RWPE2 (cell line): ENCODE data around the gene SLC26A8.

Experiments
- ATAC-seq: fragments of 200-7000 bp; cut with Tn5 transposase; 3 replicates; pipeline ENCODE4 v1.9.1; 2021; ENCODE audit warnings: low read depth
- DNase-seq: peaks from one replicate; pipeline ENCODE4 v3.0.0-alpha.2; 2020; ENCODE audit warnings: low spot score
- H3K27ac ChIP-seq: fragments of 450-650 bp; 2 replicates; pipeline ENCODE4 v1.5.1; 2017; ENCODE audit warnings: mild to moderate bottlenecking; ENCODE audit not compliant: poor library complexity, severe bottlenecking
- H3K27me3 ChIP-seq: fragments of 250-450 bp; sonication (Bioruptor Pico); 2 replicates; pipeline ENCODE4 v1.5.1; 2021; ENCODE audit warnings: mild to moderate bottlenecking, moderate library complexity; ENCODE audit not compliant: insufficient read depth, poor library complexity, severe bottlenecking
- H3K36me3 ChIP-seq: fragments of 250-450 bp; sonication (Bioruptor Pico); 2 replicates; pipeline ENCODE4 v1.5.1; 2020; ENCODE audit warnings: low read depth, mild to moderate bottlenecking, moderate library complexity
- H3K4me1 ChIP-seq: fragments of 250-450 bp; sonication (Bioruptor Pico); 2 replicates; pipeline ENCODE4 v1.5.1; 2021; ENCODE audit warnings: mild to moderate bottlenecking, moderate library complexity; ENCODE audit not compliant: insufficient read depth, poor library complexity, severe bottlenecking
- H3K4me3 ChIP-seq: fragments of 250-450 bp; sonication (Bioruptor Pico); 2 replicates; pipeline ENCODE4 v1.5.1; 2021; ENCODE audit warnings: mild to moderate bottlenecking, moderate library complexity; ENCODE audit not compliant: severe bottlenecking
- H3K9me3 ChIP-seq: fragments of 250-450 bp; sonication (Bioruptor Pico); 2 replicates; pipeline ENCODE4 v1.5.1; 2021; ENCODE audit warnings: mild to moderate bottlenecking, moderate library complexity; ENCODE audit not compliant: severe bottlenecking
- TF ChIP-seq, protein P1 (sequence below): fragments of 450-650 bp; IDR thresholded peaks from one replicate; pipeline ENCODE4 v1.5.1; 2017; ENCODE audit warnings: mild to moderate bottlenecking, moderate library complexity; ENCODE audit not compliant: poor library complexity, severe bottlenecking

The SLC26A8 gene

DNA sequence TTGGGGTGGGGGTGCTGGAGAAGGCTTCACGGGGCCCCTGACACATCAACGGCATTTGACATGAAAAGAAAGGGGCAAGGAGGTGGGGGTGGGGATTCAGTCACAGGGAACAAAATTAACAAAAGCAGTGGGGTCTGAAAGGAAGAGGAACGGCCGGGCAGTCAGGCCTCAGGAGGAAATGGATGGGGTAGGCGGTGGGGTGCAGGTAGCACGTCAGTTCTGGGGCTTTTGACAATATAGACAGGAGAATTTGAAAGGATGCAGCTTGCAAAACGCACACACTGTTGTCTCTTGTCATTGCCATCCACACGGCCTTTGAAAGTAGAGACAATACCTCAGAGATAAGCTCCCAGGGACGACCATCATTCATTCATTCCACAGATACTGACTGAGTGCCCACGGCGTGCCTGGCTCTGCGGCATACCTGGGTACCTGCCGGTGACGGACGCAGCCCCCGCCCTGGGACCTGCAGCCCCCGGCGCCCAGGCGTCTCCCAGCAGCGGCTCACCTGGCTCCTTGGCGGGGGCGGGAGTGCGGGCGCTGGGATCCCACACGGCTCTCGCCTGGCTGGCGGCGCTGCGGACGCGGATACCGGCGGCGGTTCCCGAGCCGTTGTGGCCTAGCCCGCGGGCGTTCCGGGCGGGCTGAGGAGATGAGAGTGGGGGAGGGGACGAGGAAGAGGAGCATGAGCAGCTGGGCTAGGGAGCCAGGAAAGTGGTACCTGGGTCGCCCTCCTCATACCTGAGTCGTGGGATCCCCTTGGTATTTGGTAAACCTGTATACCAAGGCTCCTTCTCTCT, at the start of gene SLC26A8:
Gene SLC26A8 (minus strand): TSS at position 646 of the 800 bp plus-strand sequence. CDS start 4,934 bp downstream, outside the sequence.
- no peaks in the 10 kb centered on the region for H3K27me3 ChIP-seq
- DNase-seq (no peak), ATAC-seq (no peak)
- H3K27ac ChIP-seq: no peak within 1 kb of the TSS
- H3K4me3 ChIP-seq: no peak within 1 kb of the TSS
- TF ChIP-seq, protein P1, sequence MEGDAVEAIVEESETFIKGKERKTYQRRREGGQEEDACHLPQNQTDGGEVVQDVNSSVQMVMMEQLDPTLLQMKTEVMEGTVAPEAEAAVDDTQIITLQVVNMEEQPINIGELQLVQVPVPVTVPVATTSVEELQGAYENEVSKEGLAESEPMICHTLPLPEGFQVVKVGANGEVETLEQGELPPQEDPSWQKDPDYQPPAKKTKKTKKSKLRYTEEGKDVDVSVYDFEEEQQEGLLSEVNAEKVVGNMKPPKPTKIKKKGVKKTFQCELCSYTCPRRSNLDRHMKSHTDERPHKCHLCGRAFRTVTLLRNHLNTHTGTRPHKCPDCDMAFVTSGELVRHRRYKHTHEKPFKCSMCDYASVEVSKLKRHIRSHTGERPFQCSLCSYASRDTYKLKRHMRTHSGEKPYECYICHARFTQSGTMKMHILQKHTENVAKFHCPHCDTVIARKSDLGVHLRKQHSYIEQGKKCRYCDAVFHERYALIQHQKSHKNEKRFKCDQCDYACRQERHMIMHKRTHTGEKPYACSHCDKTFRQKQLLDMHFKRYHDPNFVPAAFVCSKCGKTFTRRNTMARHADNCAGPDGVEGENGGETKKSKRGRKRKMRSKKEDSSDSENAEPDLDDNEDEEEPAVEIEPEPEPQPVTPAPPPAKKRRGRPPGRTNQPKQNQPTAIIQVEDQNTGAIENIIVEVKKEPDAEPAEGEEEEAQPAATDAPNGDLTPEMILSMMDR: no peak
- peaks cover 5% of the 10 kb centered on the region for H3K4me1 ChIP-seq
- no peaks in the 10 kb centered on the region for H3K36me3 ChIP-seq
- H3K9me3 ChIP-seq: no peaks in the 10 kb centered on the region

DNA sequence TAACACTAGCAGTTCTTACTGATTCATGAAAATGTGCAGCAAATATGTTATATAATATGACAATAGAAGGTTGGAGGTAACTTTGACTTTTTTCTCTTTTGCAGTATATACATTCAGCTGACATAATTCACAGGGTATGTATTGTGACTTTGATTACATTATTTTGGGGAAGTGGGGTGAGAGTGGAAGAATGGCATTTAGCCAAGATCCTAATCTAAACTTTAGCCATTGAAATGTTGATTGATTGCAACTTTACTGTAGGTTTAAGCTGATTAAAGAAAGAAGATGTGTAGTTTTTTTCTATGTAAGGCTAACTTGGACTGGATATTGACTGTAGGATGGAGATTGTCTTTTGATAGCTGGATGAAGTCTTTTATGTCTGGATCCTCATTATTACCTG, 49.1 kb upstream of the SLC26A8 start:
- Histone ChIP-seq H3K4me1 (no peaks in the 10 kb centered on the region), H3K4me3 (no peak overlapping the region), H3K9me3 (no peaks in the 10 kb centered on the region), H3K27me3 (no peaks in the 10 kb centered on the region), H3K27ac (no peak overlapping the region), H3K36me3 (peaks cover 48% of the 10 kb centered on the region)
- DNase-seq (no peak), ATAC-seq (no peak)
- TF ChIP-seq, protein P1: no peak

- Histone ChIP-seq H3K27ac (no peak overlapping the region), H3K27me3 (no peaks in the 10 kb centered on the region), H3K4me3 (no peak overlapping the region), H3K36me3 (peaks cover 39% of the 10 kb centered on the region), H3K4me1 (no peaks in the 10 kb centered on the region), H3K9me3 (no peaks in the 10 kb centered on the region)
- TF ChIP-seq, protein P1: no peak
- no peak for ATAC-seq
- DNase-seq: no peak
These were observed 48.2 kb upstream of the SLC26A8 start for GRCh38 chr6:36072681-36073080.

GRCh38 chr6:36071714-36072113, 47.3 kb upstream of the SLC26A8 start:
- H3K27me3 ChIP-seq: no peaks in the 10 kb centered on the region
- DNase-seq: no peak
- no peaks in the 10 kb centered on the region for H3K4me1 ChIP-seq
- H3K9me3 ChIP-seq: no peaks in the 10 kb centered on the region
- TF ChIP-seq, protein P1: no peak
- no peak for ATAC-seq
- peaks cover 29% of the 10 kb centered on the region for H3K36me3 ChIP-seq
- H3K4me3 ChIP-seq: no peak overlapping the region
- H3K27ac ChIP-seq: no peak overlapping the region

DNA sequence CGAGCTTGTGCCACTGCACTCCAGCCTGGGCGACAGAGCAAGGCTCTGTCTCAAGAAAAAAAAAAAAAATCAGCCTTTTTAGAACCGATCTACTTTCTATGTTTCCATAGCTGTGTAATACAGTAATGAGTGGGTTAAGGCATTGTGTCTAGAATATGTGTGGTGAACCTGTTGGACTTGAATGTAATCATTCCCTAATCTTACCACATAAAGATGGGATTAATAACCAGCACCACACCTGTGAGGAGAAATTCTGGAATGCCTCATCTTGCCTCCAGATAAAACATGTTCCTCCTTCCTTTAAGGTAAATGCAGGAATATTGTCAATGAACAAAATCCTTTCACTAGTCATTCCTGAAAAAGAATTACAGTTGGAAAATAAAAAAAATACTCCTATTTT, 46.8 kb upstream of the SLC26A8 start:
- Histone ChIP-seq H3K4me3 (no peak overlapping the region), H3K9me3 (no peaks in the 10 kb centered on the region), H3K27ac (no peak overlapping the region), H3K36me3 (peaks cover 25% of the 10 kb centered on the region), H3K27me3 (no peaks in the 10 kb centered on the region), H3K4me1 (no peaks in the 10 kb centered on the region)
- TF ChIP-seq, protein P1: no peak
- ATAC-seq: no peak
- no peak for DNase-seq
